Activated naive CD4-positive, alpha-beta T cell treated with anti-CD3 and anti-CD28 coated beads for 36 hours (primary cell): ENCODE results near the gene CYB5D1. TPM values are rescaled to one million over a fixed set of nuclear protein-coding genes. Genes with fewer than 3 reads are reported as not detected.
A peak's percentile ranks its signal among the peaks of the same experiment; 100 is the strongest.

Source experiments
- CTCF ChIA-PET: fragments of 350-600 bp; sonication (Branson Sonifier 250); formaldehyde crosslinking; loops from one replicate; lab custom pipeline; 2021; ENCODE audit warnings: antibody characterized with exemption; lab: Charles Lee
- DNase-seq: peaks from one replicate; pipeline ENCODE4 v3.0.0-alpha.2; 2020
- H3K27ac Mint-ChIP-seq: one replicate; pipeline ENCODE4 v1.8.0; 2021; ENCODE audit warnings: mild to moderate bottlenecking, mixed read lengths
- H3K27me3 Mint-ChIP-seq: one replicate; pipeline ENCODE4 v1.8.0; 2021; ENCODE audit warnings: low read depth, mixed read lengths
- H3K36me3 Mint-ChIP-seq: one replicate; pipeline ENCODE4 v1.8.0; 2021; ENCODE audit warnings: low read depth, mixed read lengths
- H3K4me1 Mint-ChIP-seq: one replicate; pipeline ENCODE4 v1.8.0; 2021; ENCODE audit warnings: low read depth, mixed read lengths
- H3K4me3 Mint-ChIP-seq: one replicate; pipeline ENCODE4 v1.8.0; 2021; ENCODE audit warnings: mild to moderate bottlenecking, moderate library complexity, mixed read lengths
- H3K9me3 Mint-ChIP-seq: one replicate; pipeline ENCODE4 v1.8.0; 2021; ENCODE audit warnings: mixed read lengths
- intact Hi-C: fragments of 100-400 bp; cut with micrococcal nuclease; formaldehyde crosslinking; loops from one replicate; pipeline ENCODE4 v1.15.1; 2023
- total RNA-seq, 2 experiments: library from RNA; stranded (reverse); gene quantifications; one replicate each; pipeline ENCODE4 v1.2.3, GENCODE V29; 2021

Gene CYB5D1
- total RNA-seq, 2 experiments from 2014 or later: 6.1 to 6.5 TPM

DNA sequence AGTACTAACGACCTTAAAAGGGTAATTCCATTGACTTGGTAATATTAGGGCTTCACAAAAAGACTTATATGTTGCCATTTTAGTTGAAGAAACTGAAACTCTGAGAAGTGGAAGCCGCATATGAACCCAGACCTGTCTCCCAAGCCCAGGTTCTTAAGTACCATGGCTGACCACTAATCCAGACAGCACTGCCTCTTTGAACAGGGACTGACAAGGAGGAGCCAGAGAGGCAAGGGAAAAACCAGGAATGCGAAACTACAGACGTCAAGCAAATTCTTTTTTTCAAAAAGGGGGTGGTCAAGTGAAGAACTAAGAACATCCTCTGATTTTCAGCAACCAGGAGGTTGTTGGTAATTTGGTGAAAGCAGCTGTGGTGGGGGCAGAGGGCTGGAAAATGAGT is 15.2 kb downstream of the CYB5D1 start:
- CTCF ChIA-PET: interaction anchor here (0.5 to 1.1 kb wide), 2 partner anchors 9 to 187 kb away, joined by 3 to 4 read pairs; no protein-coding TSS in a partner anchor

DNA sequence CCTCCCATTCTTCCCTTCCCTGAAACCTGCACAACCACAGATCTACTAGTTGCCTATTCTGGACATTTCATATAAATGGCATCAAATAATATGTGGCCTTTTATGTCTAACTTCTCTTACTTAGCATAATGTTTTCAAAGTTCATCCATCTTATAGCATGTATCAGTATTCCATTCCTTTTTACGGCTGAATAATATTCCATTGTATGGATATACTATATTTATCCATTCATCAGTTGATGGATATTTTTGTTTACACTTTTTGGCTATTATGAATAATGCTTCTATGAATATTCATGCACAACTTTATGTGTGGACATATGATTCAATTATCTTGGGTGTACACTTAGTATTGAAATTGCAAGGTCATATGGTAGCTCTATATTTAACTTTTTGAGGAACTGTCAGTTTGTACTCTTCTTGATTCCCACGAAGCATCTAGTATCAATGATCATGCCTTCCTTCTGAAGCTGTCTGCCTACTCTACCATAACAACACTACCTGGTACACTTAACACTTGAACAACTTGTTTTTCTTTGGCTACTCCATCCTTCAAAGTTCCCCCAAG is 18.1 kb downstream of the CYB5D1 start:
- Mint-ChIP-seq H3K36me3 (peaks cover 11% of the 10 kb centered on the region), H3K9me3 (no peaks in the 10 kb centered on the region), H3K27me3 (no peaks in the 10 kb centered on the region), H3K4me1 (no peaks in the 10 kb centered on the region), H3K27ac (no peak overlapping the region), H3K4me3 (no peak overlapping the region)
- intact Hi-C loops: no loop called here
- CTCF ChIA-PET: no interaction called here
- no peak for DNase-seq

More for the DNA sequence above, 15.2 kb downstream of the CYB5D1 start:
- Mint-ChIP-seq H3K36me3 (peaks cover 13% of the 10 kb centered on the region), H3K4me1 (peaks cover 8% of the 10 kb centered on the region), H3K4me3 (no peak overlapping the region), H3K9me3 (no peaks in the 10 kb centered on the region), H3K27ac (no peak overlapping the region), H3K27me3 (no peaks in the 10 kb centered on the region)
- DNase-seq: no peak
- intact Hi-C loops: no loop called here

DNA sequence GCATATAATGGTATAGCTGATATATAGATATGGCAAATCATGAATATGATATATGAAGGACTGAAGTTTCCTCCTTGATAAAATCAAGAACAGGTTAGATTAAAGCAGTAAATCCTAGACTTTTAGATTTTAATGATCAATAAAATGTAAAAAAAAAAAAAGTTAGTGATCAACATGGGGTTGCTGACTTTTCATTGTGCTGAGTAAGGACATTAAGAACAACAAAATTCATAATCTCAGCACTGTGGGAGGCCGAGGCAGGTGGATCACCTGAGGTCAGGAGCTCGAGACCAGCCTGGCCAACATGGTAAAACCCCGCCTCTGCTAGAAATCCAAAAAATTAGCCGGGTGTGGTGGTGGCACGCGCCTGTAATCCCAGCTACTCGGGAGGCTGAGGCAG is 20.4 kb downstream of the CYB5D1 start:
- no peak overlapping the region for H3K27ac Mint-ChIP-seq
- H3K4me3 Mint-ChIP-seq: no peak overlapping the region
- H3K36me3 Mint-ChIP-seq: peaks cover 5% of the 10 kb centered on the region
- no peaks in the 10 kb centered on the region for H3K4me1 Mint-ChIP-seq
- no peak for DNase-seq
- no peaks in the 10 kb centered on the region for H3K9me3 Mint-ChIP-seq
- H3K27me3 Mint-ChIP-seq: no peaks in the 10 kb centered on the region
- CTCF ChIA-PET: interaction anchor here (2.3 kb wide), 1 partner anchor 16 kb away, joined by 6 read pairs; no protein-coding TSS in a partner anchor
- intact Hi-C loops: no loop called here

DNA sequence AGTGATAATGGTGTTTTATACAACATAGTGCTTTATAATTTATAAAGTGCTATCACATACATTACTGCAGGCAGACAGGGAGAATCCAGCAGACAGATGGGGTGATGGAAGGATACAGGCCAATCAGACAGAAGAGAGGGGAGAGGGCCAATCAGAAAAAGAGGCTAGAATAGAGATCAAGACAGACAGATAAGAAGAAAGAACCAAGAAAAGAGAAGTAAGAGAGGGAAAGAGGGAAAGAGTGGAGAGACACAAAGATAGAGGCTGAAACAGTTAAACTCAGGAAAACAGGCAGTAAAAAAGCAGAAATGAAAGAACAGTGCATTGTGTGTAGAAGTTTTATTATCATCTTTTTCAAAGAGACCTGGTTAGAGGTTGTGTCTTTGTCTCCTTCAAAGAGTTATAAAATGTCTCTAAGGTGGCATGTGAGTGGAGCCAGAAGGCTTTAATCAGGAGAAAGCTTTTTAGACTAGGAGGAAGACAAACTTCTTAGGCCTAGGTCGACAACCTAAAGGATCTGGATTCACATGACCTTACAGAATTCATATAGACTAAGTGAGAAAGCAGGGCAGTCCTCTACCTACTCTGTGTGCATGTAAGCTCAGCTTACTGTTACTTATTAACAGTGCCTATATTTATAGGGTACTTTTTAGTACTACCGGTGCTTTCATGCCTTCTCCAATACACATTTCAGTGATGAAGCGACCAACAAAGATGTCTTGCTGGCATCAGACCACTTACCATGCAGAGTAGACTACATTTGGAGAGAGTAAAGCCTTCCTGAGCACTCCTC is 22.5 kb downstream of the CYB5D1 start:
- H3K27me3 Mint-ChIP-seq: no peaks in the 10 kb centered on the region
- intact Hi-C loops: no loop called here
- no peak for DNase-seq
- H3K36me3 Mint-ChIP-seq: no peaks in the 10 kb centered on the region
- no peak overlapping the region for H3K4me3 Mint-ChIP-seq
- H3K4me1 Mint-ChIP-seq: no peaks in the 10 kb centered on the region
- H3K9me3 Mint-ChIP-seq: no peaks in the 10 kb centered on the region
- no peak overlapping the region for H3K27ac Mint-ChIP-seq
- CTCF ChIA-PET: no interaction called here

DNA sequence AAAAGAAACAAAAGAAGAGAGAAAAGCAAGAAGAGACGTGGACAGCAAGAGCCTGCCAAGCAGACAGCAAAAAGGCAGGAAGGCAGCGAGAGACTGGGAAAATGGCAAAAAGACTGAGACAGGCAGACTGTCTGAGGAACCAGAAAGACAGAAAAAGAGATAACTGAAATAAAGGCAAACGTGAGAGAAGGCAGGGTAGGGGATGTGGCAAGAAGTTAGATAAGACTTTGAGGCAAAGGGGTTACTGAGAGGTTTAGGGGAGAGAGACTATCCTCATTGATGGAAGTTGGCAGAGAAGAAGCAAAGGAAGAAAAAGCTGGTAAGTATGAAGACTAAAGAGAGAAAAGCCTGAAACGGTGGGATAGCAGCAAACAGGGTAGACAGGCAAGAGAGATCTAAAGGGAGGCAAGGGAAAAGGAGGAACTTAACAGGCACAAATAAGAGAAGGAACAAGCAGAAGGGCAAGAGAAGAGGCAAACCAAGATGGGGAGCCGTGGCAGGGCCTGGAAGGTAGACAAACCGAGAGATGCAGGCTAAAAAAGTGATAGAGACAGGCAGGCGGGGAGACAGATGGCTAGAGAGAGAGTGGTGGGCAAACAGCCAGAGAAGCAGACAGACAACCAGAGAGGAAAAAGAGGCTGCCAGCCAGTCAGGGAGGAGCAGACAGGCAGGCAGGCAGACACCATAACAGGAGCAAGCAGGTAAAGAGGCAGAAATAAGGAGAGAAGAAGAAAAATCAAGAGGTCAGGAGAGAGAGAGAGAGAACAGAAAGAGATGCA is 23.7 kb downstream of the CYB5D1 start:
- Mint-ChIP-seq H3K27me3 (no peaks in the 10 kb centered on the region), H3K36me3 (peaks cover 7% of the 10 kb centered on the region), H3K4me3 (no peak overlapping the region), H3K9me3 (no peaks in the 10 kb centered on the region), H3K27ac (no peak overlapping the region), H3K4me1 (no peaks in the 10 kb centered on the region)
- CTCF ChIA-PET: no interaction called here
- DNase-seq: no peak
- intact Hi-C loops: no loop called here

DNA sequence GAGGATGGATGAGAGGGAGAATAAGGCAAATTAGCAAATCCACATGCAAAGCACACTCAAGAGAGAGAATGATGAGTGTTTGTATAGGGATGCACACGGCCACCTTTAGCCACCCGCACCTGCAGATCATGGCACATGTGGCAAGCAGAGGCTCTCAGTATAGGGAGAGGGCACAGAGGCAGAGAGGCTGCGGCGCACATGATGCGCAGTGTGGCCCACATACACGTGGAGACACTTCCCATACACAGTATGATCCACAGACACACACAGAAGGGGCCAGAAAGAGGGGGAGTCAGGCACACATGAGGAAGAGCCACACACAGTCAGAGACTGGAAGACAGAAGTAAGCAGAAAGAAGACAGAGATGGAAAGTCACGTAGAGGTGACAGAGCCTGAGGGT is 24.3 kb downstream of the CYB5D1 start:
- CTCF ChIA-PET: no interaction called here
- Mint-ChIP-seq H3K27ac (no peak overlapping the region), H3K4me1 (no peaks in the 10 kb centered on the region), H3K27me3 (no peaks in the 10 kb centered on the region), H3K36me3 (peaks cover 8% of the 10 kb centered on the region), H3K4me3 (no peak overlapping the region), H3K9me3 (no peaks in the 10 kb centered on the region)
- intact Hi-C loops: no loop called here
- DNase-seq: peak; percentile 24

DNA sequence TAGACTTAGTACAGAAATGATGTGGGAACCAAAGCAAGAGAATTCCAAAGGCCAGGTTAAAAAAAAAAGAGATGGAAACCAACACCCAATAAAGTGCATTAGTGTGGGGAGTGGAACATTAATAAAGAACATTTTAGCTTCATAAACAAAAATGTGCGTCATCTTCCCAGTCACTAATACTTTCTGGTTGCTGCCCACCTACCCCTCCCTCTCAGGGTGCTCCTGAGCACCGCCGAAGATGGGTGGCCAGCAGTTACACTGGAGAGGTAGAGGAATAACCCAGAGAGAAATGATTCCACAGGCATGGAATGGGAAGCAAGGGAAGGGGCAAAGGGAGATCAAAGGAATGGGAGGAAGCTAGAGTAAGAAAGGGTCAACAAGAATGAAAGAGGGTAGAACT is 24.8 kb downstream of the CYB5D1 start:
- CTCF ChIA-PET: interaction anchor here (0.5 to 1.9 kb wide), 3 partner anchors 13 to 23 kb away, joined by 3 to 4 read pairs (median 4); no protein-coding TSS in a partner anchor
- peaks cover 8% of the 10 kb centered on the region for H3K36me3 Mint-ChIP-seq
- no peaks in the 10 kb centered on the region for H3K9me3 Mint-ChIP-seq
- intact Hi-C loops: no loop called here
- no peak overlapping the region for H3K27ac Mint-ChIP-seq
- no peaks in the 10 kb centered on the region for H3K27me3 Mint-ChIP-seq
- H3K4me3 Mint-ChIP-seq: no peak overlapping the region
- H3K4me1 Mint-ChIP-seq: no peaks in the 10 kb centered on the region
- no peak for DNase-seq

DNA sequence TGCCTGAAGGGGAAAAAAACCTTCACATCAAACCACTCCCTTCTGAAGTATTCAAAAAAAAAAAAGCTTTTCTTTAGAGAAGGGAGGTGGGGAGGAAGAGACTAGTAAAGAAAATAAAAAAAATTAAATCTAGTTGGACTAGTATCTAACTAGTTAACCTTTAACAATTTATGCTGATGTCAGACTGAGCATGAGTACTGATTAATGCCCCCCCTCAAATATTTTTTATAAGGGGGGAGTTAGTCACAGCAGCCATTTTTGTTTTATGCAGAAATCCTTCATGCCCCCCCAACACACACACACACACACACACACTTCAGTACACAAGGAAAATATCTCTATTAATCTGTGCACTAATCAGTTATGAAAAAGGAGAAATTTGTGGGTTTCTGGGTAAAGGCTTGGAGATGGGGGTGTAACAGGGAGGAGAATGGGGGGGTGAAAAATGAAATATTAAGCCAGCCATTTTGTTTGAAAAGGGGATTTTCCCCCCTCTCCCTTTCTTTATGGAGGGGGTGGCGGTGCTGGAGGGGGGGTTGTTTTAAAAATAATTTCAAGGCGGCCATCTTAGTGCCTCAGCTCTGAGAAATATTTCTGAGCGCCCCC is 26.1 kb downstream of the CYB5D1 start:
- intact Hi-C loops: no loop called here
- no peak overlapping the region for H3K27ac Mint-ChIP-seq
- H3K9me3 Mint-ChIP-seq: no peaks in the 10 kb centered on the region

DNA sequence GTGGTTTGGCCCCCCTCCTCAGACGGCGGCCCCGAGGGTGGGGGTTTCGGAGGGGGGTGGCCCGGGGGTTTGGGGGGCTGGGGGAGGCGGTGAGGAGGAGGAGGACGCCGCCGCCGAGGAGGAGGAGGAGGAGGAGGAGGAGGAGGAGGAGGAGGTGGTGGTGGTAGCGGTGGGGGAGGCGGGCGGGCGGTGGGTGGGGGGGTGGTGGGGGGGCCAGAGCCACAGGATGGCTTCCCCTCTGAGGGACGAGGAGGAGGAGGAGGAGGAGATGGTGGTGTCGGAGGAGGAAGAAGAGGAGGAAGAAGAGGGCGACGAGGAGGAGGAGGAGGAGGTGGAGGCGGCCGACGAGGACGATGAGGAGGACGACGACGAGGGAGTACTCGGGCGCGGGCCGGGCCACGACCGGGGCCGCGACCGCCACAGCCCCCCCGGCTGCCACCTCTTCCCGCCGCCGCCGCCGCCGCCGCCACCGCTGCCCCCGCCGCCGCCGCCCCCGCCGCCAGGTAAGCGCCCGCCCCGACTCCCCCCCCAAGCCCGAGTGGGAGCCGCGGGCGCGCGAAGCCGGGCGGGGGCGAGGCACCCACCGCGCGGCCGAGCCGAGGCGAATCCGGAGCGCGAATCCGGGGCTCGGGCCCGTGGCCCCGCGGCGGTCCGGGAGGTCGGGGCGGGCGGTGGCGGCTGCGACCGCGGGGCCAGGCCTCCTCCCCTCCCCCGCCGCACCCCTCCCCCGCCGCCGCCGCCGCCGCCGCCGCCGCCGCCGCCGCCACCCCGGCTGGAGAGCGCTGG is 27.0 kb downstream of the CYB5D1 start:
- H3K27ac Mint-ChIP-seq: peak overlapping the region; percentile 88
- intact Hi-C loops: loop anchor here (5.0 kb wide), 1 partner anchor 303 kb away; no protein-coding TSS in a partner anchor
- peak; percentile 21 for DNase-seq
- no peaks in the 10 kb centered on the region for H3K4me1 Mint-ChIP-seq
- no peaks in the 10 kb centered on the region for H3K27me3 Mint-ChIP-seq
- H3K4me3 Mint-ChIP-seq: peak overlapping the region; percentile 75
- no peaks in the 10 kb centered on the region for H3K9me3 Mint-ChIP-seq
- CTCF ChIA-PET: no interaction called here
- peaks cover 9% of the 10 kb centered on the region for H3K36me3 Mint-ChIP-seq

More for the DNA sequence above, 26.1 kb downstream of the CYB5D1 start:
- Mint-ChIP-seq H3K4me1 (no peaks in the 10 kb centered on the region), H3K4me3 (peak overlapping the region; percentile 72), H3K36me3 (peaks cover 8% of the 10 kb centered on the region), H3K27me3 (no peaks in the 10 kb centered on the region)
- CTCF ChIA-PET: interaction anchor here (1.9 kb wide), 1 partner anchor 24 kb away, joined by 4 read pairs; no protein-coding TSS in a partner anchor
- peak; percentile 73 for DNase-seq

DNA sequence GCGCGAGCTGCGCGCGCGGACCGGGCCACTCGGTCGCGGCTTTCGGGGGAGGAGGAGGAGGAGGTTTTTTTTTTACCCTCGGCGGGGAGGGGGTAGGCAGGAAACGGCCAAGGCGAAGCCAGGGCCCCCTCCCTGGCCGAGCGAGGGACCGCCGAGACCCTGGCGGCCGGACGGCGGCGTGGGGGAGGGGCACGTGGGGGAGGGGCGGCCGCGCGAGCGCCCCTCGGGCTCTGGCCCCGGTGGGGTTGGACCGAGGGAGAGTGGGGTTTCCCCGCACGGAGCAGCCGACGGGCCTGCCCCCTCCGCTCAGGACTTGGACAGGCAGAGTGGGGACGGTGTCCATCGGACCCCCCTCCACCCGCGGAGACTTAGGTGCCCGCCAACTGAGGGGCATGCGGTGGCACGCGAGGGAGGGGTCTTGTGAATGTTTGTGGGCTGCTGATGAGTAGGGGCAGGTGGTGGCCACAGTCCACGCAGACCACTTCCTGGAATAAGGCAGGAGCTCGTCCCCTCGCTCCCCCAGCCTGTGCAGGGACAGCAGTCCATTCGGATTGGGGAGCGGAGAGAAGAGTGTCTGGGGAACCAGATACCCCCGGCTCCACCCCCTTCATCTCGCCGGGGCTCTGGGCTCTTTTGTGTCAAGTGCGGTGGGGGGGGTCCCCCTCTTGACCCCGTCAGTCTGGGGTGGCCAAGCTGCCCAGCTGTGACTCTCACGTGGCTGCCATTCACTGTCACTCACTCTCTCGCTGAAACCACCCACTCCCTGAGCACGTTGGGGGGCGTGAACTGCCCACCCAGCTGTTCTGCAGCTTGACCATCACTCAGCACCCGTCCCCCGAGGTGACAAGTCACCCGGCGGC is 27.8 kb downstream of the CYB5D1 start:
- peak; percentile 55 for DNase-seq
- CTCF ChIA-PET: interaction anchor here (1.2 kb wide), 1 partner anchor 50 kb away, joined by 3 read pairs; no protein-coding TSS in a partner anchor
- Mint-ChIP-seq H3K9me3 (no peaks in the 10 kb centered on the region), H3K27ac (peak overlapping the region; percentile 78), H3K4me3 (peak overlapping the region; percentile 52), H3K36me3 (peaks cover 16% of the 10 kb centered on the region), H3K27me3 (no peaks in the 10 kb centered on the region), H3K4me1 (peaks cover 5% of the 10 kb centered on the region)
- intact Hi-C loops: loop anchor here (5.0 kb wide), 1 partner anchor 302 kb away; no protein-coding TSS in a partner anchor
